Right atrium auricular region (tissue), 2 donors: Measurements from ENCODE around the gene GAL3ST1. TPM values are rescaled to one million over a fixed set of nuclear protein-coding genes. Genes with fewer than 3 reads are reported as not detected.

ENCODE experiments used
- DNase-seq: peaks from one replicate; pipeline ENCODE4 v3.0.0-alpha.2; 2019; ENCODE audit warnings: low spot score
- H3K27ac ChIP-seq, 2 donors: fragments of 200-600 bp; sonication (generic); 1 replicate in 1 of 2; 2 replicates in 1 of 2; pipeline ENCODE4 v1.5.1; 2016 to 2019
- H3K27me3 ChIP-seq, 2 donors: fragments of 200-600 bp; sonication (generic); one replicate each; pipeline versions ENCODE4 v1.5.1 to v1.6.0; 2017 to 2019
- H3K36me3 ChIP-seq: fragments of 200-600 bp; sonication (generic); one replicate; pipeline ENCODE4 v1.5.1; 2016
- H3K4me1 ChIP-seq, 2 donors: fragments of 200-600 bp; sonication (generic); one replicate each; pipeline versions ENCODE4 v1.5.1 to v1.6.0; 2017 to 2019
- H3K4me3 ChIP-seq, 2 donors: fragments of 200-600 bp; sonication (generic); 1 replicate in 1 of 2; 2 replicates in 1 of 2; pipeline ENCODE4 v1.5.1; 2017 to 2019; ENCODE audit warnings: mild to moderate bottlenecking in 1 of 2, moderate library complexity in 1 of 2
- H3K9me3 ChIP-seq, 2 donors: fragments of 200-600 bp; sonication (generic); one replicate each; pipeline ENCODE4 v1.5.1; 2019
- CTCF ChIP-seq, 2 donors: fragments of 200-600 bp; sonication (generic); IDR thresholded peaks; one replicate each; pipeline ENCODE4 v1.5.1; 2019; ENCODE audit warnings: antibody characterized with exemption in 2 of 2
- total RNA-seq, 2 donors: library from RNA; depleted of rRNA; stranded (reverse); fragments of >200 nt; gene quantifications; one replicate each; pipeline ENCODE4 v1.1.0, GENCODE V29; 2016

The GAL3ST1 gene
- total RNA-seq, 2 donors from 2014 or later, result 0.33 to 1.7 TPM

DNA sequence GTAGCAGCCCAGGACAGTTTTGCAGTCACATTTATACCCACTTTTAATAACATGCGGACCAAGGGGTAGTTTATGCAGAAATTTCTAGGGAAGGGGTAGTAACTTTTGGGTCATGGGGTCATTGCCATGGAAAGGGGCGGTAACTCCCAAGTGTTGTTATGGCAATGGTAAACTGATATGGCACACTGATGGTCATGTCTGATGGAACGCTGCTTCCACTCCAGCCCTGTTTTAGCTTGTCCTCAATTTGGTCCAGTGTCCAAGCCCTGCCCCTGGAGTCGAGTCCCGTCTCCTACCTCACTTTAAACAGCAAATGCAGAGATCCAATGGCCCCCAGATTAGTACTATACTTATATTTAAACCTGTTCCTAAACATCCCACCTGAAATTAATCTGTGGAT lies 57.7 kb downstream of the GAL3ST1 start:
- no peak for DNase-seq
- H3K9me3 ChIP-seq, result no peaks in the 10 kb centered on the region
- no peaks in the 10 kb centered on the region for H3K36me3 ChIP-seq
- no peaks in the 10 kb centered on the region for H3K4me1 ChIP-seq
- no peak for TF ChIP-seq CTCF (IDR thresholded peaks at IDR 0.05)
- no peak overlapping the region for H3K27ac ChIP-seq
- no peak overlapping the region for H3K4me3 ChIP-seq
- H3K27me3 ChIP-seq, result no peaks in the 10 kb centered on the region

DNA sequence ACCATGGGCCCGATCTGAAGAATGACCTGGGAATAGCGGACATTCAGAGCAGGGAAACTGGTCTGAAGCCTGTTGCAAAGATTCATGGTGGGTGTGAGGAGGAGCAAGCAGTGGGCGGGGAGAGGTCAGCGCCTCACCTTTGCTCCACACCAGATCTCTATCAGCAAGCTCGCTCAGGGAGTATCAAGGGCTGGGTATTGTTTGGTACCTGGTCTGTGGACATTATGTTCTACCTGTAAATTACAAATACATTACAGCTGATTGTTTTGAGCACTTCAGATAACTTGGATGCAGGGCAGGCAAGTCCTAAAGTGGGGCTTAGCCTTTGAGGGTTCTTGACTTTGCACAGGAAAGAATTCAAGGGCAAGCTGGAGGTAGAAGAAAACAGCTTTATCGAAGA lies 58.2 kb downstream of the GAL3ST1 start:
- Histone ChIP-seq H3K27me3 (no peaks in the 10 kb centered on the region), H3K4me3 (no peak overlapping the region), H3K9me3 (no peaks in the 10 kb centered on the region), H3K36me3 (no peaks in the 10 kb centered on the region), H3K27ac (no peak overlapping the region), H3K4me1 (no peaks in the 10 kb centered on the region)
- DNase-seq, result no peak
- TF ChIP-seq CTCF (IDR thresholded peaks at IDR 0.05), result no peak

GRCh38 chr22:30514252-30514651 lies 60.2 kb downstream of the GAL3ST1 start:
- H3K4me3 ChIP-seq, result no peak overlapping the region
- no peaks in the 10 kb centered on the region for H3K9me3 ChIP-seq
- H3K27ac ChIP-seq, result no peak overlapping the region
- no peak for DNase-seq
- TF ChIP-seq CTCF (IDR thresholded peaks at IDR 0.05), result no peak
- no peaks in the 10 kb centered on the region for H3K36me3 ChIP-seq
- H3K4me1 ChIP-seq, result no peaks in the 10 kb centered on the region
- H3K27me3 ChIP-seq, result no peaks in the 10 kb centered on the region

GRCh38 chr22:30513462-30513861 lies 61.0 kb downstream of the GAL3ST1 start:
- Histone ChIP-seq H3K36me3 (no peaks in the 10 kb centered on the region), H3K27me3 (no peaks in the 10 kb centered on the region), H3K27ac (no peak overlapping the region), H3K9me3 (no peaks in the 10 kb centered on the region), H3K4me3 (no peak overlapping the region), H3K4me1 (no peaks in the 10 kb centered on the region)
- no peak for TF ChIP-seq CTCF (IDR thresholded peaks at IDR 0.05)
- DNase-seq, result no peak

DNA sequence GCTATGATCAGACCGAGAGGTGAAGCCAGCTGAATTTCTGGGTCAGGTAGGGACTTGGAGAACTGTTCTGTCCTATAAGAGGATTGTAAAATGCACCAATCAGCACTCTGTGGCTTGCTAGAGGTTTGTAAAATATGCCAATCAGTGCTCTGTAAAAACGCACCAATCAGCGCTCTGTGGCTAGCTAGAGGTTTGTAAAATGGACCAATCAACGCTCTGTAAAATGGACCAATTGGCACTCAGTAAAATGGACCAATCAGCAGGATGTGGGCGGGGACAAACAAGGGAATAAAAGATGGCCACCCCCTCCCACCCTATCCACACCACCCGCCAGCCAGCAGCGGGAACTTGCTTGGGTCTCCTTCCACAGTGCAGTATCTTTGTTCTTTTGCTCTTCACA lies 62.6 kb downstream of the GAL3ST1 start:
- TF ChIP-seq CTCF (IDR thresholded peaks at IDR 0.05), result no peak
- no peak overlapping the region for H3K27ac ChIP-seq
- H3K4me3 ChIP-seq, result no peak overlapping the region
- no peaks in the 10 kb centered on the region for H3K9me3 ChIP-seq
- no peaks in the 10 kb centered on the region for H3K4me1 ChIP-seq
- no peaks in the 10 kb centered on the region for H3K36me3 ChIP-seq
- DNase-seq, result no peak
- H3K27me3 ChIP-seq, result peaks cover 0 to 5% of the 10 kb centered on the region in 2 donors

DNA sequence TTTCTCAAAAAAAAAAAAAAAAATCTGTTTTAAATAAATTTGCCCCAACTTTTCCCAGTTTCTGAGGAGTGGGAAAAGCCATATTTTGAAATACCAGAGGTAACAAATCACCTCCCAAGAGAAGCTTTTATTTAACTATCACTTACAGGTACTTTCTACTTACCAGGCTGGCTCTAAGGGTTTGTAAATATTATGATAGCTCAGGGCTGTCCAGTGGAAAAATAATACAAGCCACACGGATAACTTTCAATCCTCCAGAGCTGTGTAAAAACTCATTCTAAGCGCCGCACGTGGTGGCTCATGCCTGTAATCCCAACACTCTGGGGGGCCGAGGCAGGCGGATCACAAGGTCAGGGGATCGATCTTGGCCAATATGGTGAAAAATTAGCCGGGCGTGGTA lies 63.4 kb downstream of the GAL3ST1 start:
- Histone ChIP-seq H3K27me3 (peaks cover 0 to 5% of the 10 kb centered on the region in 2 donors), H3K4me3 (no peak overlapping the region), H3K36me3 (no peaks in the 10 kb centered on the region), H3K27ac (no peak overlapping the region), H3K4me1 (no peaks in the 10 kb centered on the region), H3K9me3 (no peaks in the 10 kb centered on the region)
- DNase-seq, result no peak
- no peak for TF ChIP-seq CTCF (IDR thresholded peaks at IDR 0.05)
